Measurements from ENCODE around the gene ZDHHC23. TPM values are rescaled to one million over a fixed set of nuclear protein-coding genes. Genes with fewer than 3 reads are reported as not detected.

The ZDHHC23 gene
- total RNA-seq, 4 donors from 2014 or later: 10.0 to 21.2 (median 13.0) TPM

- no peak for DNase-seq (ENCODE audit: low spot score in 2 of 2)
- 63% methylated on average over 3 of the region's 3 CpGs for WGBS
- no peak overlapping the region for H3K4me3 ChIP-seq
- TF ChIP-seq CTCF (IDR thresholded peaks at IDR 0.05) (peak; percentile 36 to 42), EP300 (IDR thresholded peaks at IDR 0.05) (no peak)
- H3K9me3 ChIP-seq: no peaks in the 10 kb centered on the region
- no peaks in the 10 kb centered on the region for H3K27me3 ChIP-seq
- H3K27ac ChIP-seq: no peak overlapping the region
- no peaks in the 10 kb centered on the region for H3K4me1 ChIP-seq
- H3K36me3 ChIP-seq: no peaks in the 10 kb centered on the region
These were observed 35.1 kb upstream of the ZDHHC23 start for GRCh38 chr3:113912552-113913236.

- H3K4me3 ChIP-seq: no peak overlapping the region
- H3K4me1 ChIP-seq: no peaks in the 10 kb centered on the region
- DNase-seq (ENCODE audit: low spot score in 2 of 2): no peak
- H3K9me3 ChIP-seq: no peaks in the 10 kb centered on the region
- no peak overlapping the region for H3K27ac ChIP-seq
- WGBS: 63% methylated on average over 2 of the region's 2 CpGs
- H3K27me3 ChIP-seq: no peaks in the 10 kb centered on the region
- TF ChIP-seq CTCF (IDR thresholded peaks at IDR 0.05): no peak
- TF ChIP-seq POLR2A (IDR thresholded peaks at IDR 0.05): no peak
- TF ChIP-seq POLR2AphosphoS5 (IDR thresholded peaks at IDR 0.05): no peak
- no peak for TF ChIP-seq EP300 (IDR thresholded peaks at IDR 0.05)
- H3K36me3 ChIP-seq: no peaks in the 10 kb centered on the region
These were observed 33.2 kb upstream of the ZDHHC23 start for GRCh38 chr3:113914646-113915045.

- 100% methylated on average over 1 of the region's 5 CpGs for WGBS
- no peaks in the 10 kb centered on the region for H3K4me1 ChIP-seq
- no peak for DNase-seq (ENCODE audit: low spot score in 2 of 2)
- TF ChIP-seq POLR2A (IDR thresholded peaks at IDR 0.05): no peak
- peaks cover 10% of the 10 kb centered on the region for H3K9me3 ChIP-seq
- no peaks in the 10 kb centered on the region for H3K36me3 ChIP-seq
- no peak overlapping the region for H3K4me3 ChIP-seq
- H3K27ac ChIP-seq: no peak overlapping the region
- no peaks in the 10 kb centered on the region for H3K27me3 ChIP-seq
These were observed 20.3 kb upstream of the ZDHHC23 start for GRCh38 chr3:113927556-113927955.

GRCh38 chr3:113946831-113947230 lies 982 bp upstream of the ZDHHC23 start:
- WGBS: 78% methylated on average over 7 of the region's 7 CpGs
- H3K36me3 ChIP-seq: no peaks in the 10 kb centered on the region
- peak overlapping the region; percentile 89 for H3K4me3 ChIP-seq
- TF ChIP-seq CTCF (IDR thresholded peaks at IDR 0.05) (no peak), EP300 (IDR thresholded peaks at IDR 0.05) (no peak), POLR2A (IDR thresholded peaks at IDR 0.05) (no peak), POLR2AphosphoS5 (IDR thresholded peaks at IDR 0.05) (no peak)
- H3K4me1 ChIP-seq: peaks cover 17% of the 10 kb centered on the region
- no peaks in the 10 kb centered on the region for H3K27me3 ChIP-seq
- H3K27ac ChIP-seq: no peak overlapping the region
- H3K9me3 ChIP-seq: no peaks in the 10 kb centered on the region
- DNase-seq (ENCODE audit: low spot score in 2 of 2): no peak

- Histone ChIP-seq H3K27me3 (no peaks in the 10 kb centered on the region), H3K9me3 (no peaks in the 10 kb centered on the region), H3K4me3 (peak overlapping the region; percentile 89), H3K36me3 (no peaks in the 10 kb centered on the region), H3K27ac (no peak overlapping the region), H3K4me1 (peaks cover 17% of the 10 kb centered on the region)
- DNase-seq (ENCODE audit: low spot score in 2 of 2): peak in 1 of 2 donors; percentile 69
- WGBS: 9% methylated on average over 10 of the region's 65 CpGs
- TF ChIP-seq EP300 (IDR thresholded peaks at IDR 0.05) (no peak), CTCF (IDR thresholded peaks at IDR 0.05) (no peak), POLR2A (IDR thresholded peaks at IDR 0.05) (no peak), POLR2AphosphoS5 (IDR thresholded peaks at IDR 0.05) (no peak)
These were observed 453 bp downstream of the ZDHHC23 start for GRCh38 chr3:113948015-113948917.
